Omental fat pad (tissue), 4 donors: ENCODE data around the gene PROSER2. TPM values are rescaled to one million over a fixed set of nuclear protein-coding genes. Genes with fewer than 3 reads are reported as not detected.

Experiments used
- ATAC-seq: fragments of 150-250 bp; one replicate; pipeline ENCODE4 v1.9.1; 2016; ENCODE audit warnings: mild to moderate bottlenecking, moderate library complexity; ENCODE audit not compliant: low FRiP score
- DNase-seq: peaks from one replicate; pipeline ENCODE4 v3.0.0-alpha.2; 2019; ENCODE audit warnings: low spot score
- total RNA-seq, 4 donors: library from RNA; depleted of rRNA; stranded (reverse); fragments of >200 nt; gene quantifications; one replicate each; pipeline ENCODE4 v1.1.0, GENCODE V29; 2016
- TF ChIP-seq, protein P1 (sequence below), 3 donors: fragments of 450-650 bp; IDR thresholded peaks; one replicate each; pipeline ENCODE4 v1.5.1; 2016 to 2017; ENCODE audit warnings: antibody characterized with exemption in 3 of 3, mild to moderate bottlenecking in 3 of 3, moderate library complexity in 2 of 3

The PROSER2 gene
- total RNA-seq, 4 donors from 2014 or later = 1.1 to 8.2 (median 6.3) TPM

DNA sequence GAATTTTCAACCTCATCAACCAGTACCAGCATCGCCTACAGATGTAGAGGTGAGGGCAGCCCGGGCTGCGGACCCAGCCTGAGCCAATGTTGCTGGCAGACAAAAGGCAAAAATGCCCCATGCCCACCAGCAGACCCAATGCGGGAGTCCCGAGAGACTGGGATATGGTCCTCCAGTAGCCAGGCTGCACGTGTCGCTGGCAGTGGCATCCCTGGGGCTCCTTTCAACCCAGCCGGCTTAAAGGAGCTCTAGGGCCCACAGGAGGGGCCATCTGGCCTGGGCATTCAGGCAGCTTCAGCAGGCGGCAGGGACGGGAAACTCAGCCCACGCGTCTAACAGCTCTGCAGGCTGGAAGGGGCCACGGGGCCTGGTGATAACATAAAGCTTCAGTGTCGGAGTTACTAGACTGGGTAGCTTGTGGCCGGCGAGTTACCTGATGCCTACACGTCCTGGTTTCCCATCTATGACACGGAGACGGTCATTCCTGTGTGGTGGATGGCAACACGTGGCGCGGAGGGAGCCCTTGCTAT is 70.7 kb downstream of the PROSER2 start:
- DNase-seq = no peak
- TF ChIP-seq, protein P1, sequence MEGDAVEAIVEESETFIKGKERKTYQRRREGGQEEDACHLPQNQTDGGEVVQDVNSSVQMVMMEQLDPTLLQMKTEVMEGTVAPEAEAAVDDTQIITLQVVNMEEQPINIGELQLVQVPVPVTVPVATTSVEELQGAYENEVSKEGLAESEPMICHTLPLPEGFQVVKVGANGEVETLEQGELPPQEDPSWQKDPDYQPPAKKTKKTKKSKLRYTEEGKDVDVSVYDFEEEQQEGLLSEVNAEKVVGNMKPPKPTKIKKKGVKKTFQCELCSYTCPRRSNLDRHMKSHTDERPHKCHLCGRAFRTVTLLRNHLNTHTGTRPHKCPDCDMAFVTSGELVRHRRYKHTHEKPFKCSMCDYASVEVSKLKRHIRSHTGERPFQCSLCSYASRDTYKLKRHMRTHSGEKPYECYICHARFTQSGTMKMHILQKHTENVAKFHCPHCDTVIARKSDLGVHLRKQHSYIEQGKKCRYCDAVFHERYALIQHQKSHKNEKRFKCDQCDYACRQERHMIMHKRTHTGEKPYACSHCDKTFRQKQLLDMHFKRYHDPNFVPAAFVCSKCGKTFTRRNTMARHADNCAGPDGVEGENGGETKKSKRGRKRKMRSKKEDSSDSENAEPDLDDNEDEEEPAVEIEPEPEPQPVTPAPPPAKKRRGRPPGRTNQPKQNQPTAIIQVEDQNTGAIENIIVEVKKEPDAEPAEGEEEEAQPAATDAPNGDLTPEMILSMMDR (IDR thresholded peaks at IDR 0.05) = no peak
- no peak for ATAC-seq

DNA sequence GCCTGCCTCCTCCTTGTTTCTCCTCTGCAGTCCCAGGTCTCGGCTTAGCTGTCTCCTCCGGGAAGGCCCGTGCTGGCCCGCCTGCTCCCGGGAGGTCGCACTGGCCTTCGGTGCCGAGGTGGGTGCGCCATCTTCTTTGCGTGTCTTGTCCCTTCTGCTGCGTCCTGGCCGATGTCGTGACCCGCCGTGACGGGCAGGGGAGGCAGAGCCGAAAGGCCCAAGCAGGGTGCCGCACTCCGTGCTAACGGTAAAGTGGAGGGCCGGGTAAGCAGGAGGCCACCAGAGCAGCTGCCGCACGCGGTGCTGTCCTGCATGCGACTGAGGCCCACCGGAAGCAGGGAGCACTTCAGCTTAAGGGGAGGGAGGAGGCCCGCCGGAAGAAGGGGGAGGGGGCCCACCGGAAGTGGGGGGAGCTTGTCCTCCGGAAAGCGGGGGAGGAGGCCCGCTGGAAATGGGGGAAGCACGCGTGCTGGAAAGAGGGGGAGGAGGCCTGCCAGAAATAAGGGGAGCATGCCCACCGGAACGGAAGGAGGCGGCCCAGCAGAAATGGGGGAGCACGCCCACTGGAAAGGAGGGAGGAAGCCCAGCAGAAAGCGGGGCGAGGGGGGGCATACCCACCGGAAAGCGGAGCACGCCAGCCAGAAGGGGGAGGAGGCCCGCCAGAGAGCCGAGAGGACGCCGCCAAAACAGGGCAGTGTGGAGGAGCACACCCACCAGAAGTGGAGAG is 71.4 kb downstream of the PROSER2 start:
- TF ChIP-seq, protein P1 (IDR thresholded peaks at IDR 0.05) = no peak
- no peak for ATAC-seq
- no peak for DNase-seq

DNA sequence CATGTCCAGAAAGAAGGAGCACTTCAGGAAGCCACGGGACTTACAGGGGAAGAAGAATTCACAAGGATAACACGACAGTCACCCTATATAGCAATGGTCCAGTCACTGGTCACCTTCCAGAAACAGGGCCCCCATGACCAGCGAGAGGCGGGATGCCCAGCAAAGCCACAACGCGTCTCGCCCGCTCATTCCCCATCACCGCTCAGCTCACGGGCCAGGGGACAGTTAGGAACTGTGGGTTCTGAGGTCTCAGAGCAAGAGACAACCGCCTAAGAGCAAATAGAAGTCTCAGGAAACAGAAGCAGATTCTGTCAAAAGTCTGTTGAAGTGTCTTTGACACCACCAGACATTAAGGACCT is 71.9 kb downstream of the PROSER2 start:
- no peak for DNase-seq
- no peak for ATAC-seq

DNA sequence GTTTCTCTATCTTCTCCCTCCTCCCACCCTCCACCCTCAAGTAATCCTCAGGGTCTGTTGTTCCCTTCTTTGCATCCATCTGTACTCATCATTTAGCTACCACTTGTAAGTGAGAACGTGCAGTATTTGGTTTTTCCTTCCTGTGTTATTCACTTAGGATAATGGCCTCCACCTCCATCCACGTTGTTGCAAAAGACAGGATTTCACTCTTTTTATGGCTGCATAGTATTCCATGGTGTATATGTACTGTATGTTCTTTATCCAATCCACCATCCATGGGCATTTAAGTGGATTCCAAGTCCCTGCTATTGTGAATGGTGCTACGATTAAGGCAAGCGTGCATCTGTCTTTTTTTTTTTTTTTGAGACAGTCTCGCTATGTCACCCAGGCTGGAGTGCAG is 72.4 kb downstream of the PROSER2 start:
- TF ChIP-seq, protein P1 (IDR thresholded peaks at IDR 0.05) = no peak
- DNase-seq (no peak), ATAC-seq (no peak)

More for the DNA sequence above, 71.9 kb downstream of the PROSER2 start:
- TF ChIP-seq, protein P1 (IDR thresholded peaks at IDR 0.05) = no peak

DNA sequence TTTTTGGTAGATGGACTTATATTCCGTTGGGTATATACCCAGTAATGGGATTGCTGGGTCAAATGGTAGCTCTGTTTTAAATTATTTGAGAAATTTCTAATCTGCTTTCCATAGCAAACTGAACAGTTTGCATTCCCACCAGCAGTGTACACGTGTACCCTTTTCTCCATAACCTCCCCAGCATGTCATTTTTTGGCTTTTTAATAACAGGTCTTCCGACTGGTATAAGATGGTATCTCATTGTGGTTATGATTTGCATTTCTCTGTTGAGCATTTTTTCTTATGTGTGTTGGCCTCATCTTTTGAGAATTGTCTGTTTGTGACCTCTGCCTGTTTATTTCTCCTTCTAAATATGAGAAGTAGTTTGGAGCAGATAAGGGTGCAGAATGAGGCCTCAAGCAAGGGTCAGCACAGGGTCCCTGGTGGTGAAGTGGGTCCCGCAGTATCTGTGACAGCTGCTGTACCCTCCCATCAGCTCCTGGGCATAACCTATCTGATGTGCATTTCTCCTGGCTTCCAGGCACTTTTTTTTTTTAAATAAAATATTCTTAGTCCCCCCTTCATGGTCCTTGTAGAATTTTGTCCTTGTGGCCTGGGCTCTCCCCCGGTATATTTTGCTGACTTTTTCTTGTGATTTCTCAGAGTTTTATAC is 73.5 kb downstream of the PROSER2 start:
- DNase-seq (no peak), ATAC-seq (no peak)
- TF ChIP-seq, protein P1 (IDR thresholded peaks at IDR 0.05) = no peak

DNA sequence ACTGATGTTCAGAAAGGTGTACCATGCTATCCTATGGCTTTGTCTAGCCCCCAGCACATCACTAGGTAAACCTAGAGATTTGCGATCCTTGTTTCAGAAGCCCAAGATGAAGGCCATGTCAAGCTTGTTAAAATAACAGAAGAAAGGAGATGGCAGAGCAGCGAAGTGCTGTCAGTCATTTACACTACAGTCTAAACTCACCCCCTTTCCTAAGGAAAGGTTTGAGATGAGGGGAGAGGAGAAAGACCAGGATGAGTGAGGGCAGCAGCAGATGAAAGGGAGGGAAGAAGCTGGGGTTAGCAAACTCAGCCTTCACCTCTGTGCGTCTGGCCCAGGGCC is 74.8 kb downstream of the PROSER2 start:
- TF ChIP-seq, protein P1 (IDR thresholded peaks at IDR 0.05) = no peak
- DNase-seq (no peak), ATAC-seq (no peak)
